GM19372 (cell line): ENCODE measurements around the gene TM7SF3.

Experiments
- ATAC-seq: cut with Tn5 transposase; IDR thresholded peaks from one replicate; pipeline ENCODE4 v1.9.1; 2021; ENCODE audit warnings: mild to moderate bottlenecking, low read depth, moderate library complexity; ENCODE audit not compliant: unreplicated experiment

TM7SF3 gene

DNA sequence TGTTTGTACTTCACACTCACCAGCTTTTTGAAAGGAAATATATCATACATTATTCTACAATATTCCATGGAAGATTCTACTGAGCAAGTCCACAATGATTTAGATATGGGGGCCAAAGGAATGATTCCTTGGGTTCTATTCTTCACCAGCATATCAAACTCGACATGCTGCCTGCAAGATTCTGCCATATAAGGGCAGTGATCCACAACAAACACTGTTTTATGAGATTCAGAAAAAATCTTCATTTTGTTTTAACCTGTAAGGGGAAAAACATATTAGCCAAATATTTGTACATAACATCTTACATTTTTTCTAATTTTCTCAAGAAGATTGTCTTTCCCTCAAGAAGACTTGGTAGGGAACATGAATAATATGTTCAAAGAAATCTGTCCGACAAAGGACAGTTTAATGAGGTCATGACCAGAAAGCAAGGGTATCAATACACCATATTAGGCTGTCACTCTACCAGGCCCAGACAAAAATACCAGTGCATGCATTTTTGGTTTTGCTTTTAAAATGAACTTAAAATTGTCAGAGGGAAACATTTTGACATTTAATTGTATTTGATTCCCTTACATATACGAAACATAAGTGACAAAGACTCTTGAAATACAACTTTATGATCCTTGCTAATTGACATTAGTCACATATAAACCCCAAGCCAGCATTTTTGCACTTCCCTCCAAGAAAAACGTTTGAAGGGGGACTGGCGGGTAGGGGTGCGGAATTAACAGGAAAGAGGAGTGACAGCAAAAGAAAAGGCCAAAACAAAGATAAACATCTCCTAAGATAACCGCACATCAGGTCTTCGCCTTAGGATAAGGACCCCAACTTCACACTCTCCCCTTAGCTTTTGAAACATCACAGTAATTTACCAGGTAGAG is 77.4 kb downstream of the TM7SF3 start:
- ATAC-seq: no peak

DNA sequence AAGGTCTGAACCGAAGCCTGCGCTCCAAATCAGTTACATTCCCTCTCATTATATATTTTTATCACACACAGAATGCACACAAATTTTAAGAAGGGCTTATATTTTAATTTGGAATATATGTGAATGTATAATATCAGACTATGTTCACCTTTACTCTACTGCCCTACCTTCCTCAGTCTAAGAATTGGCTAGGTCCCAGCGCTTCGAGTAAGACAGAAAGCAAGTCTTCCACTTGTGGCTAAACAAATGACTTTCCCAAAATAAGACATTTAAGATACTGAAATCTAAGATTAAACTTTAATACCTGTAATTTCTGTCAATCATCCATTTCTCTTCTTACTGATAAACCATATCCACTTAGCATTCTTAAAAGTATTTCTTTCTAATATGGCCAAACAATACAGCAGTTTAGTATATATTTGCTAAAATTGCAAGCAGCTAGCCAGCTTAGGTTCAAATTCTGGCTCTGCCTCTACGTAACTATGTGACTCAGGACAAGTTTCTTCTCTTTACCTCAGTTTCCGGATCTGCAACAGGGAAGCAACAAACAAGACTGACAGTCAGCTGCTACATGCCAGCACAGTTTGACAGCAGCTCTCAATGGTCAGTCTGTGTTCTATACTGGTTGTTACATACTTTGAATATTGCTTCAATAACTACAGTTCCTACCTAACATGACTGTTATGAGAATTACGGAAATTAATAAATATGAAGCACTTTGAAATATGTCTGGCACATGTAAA is 78.4 kb downstream of the TM7SF3 start:
- ATAC-seq: no peak

GRCh38 chr12:26929590-26929989 is 84.6 kb downstream of the TM7SF3 start:
- ATAC-seq: no peak

GRCh38 chr12:26928661-26929060 is 85.5 kb downstream of the TM7SF3 start:
- no peak for ATAC-seq
